ENCODE results near the gene FLACC1. TPM values are rescaled to one million over a fixed set of nuclear protein-coding genes. Genes with fewer than 3 reads are reported as not detected.

FLACC1 gene
- total RNA-seq, 1 donor, result 0.27 TPM

DNA sequence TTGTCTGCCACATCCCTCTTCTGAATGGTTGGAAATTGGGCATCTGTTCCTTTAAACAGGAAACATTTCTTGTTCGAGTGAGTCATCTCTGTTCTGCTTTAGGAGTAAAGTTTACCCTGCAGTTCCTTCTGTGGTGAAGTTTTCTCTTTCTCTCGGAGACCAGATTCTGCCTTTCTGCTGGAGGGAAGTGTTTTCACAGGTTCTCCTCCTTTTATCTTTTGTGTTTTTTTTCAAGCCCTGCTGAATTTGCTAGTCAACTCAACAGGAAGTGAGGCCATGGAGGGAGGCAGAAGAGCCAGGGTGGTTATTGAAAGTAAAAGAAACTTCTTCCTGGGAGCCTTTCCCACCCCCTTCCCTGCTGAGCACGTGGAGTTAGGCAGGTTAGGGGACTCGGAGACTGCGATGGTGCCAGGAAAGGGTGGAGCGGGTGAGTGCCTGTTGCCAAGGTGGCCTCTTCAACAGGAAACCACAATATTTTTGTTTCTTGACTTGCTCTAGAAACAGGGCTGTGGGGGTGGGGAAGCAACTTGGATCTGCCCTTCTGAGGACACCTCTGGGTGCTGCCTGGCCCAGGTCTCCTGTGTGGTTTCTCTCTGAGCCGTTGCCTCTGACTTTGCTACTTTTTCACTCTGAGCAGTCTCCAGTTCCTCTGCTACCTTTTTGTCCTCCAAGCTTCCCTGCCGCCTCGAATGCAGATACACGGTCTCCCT is 99.0 kb downstream of the FLACC1 start:
- DNase-seq (ENCODE audit: low read depth in 2 of 3, low spot score in 2 of 3), result peak; percentile 86 to 98 (median 95)

DNA sequence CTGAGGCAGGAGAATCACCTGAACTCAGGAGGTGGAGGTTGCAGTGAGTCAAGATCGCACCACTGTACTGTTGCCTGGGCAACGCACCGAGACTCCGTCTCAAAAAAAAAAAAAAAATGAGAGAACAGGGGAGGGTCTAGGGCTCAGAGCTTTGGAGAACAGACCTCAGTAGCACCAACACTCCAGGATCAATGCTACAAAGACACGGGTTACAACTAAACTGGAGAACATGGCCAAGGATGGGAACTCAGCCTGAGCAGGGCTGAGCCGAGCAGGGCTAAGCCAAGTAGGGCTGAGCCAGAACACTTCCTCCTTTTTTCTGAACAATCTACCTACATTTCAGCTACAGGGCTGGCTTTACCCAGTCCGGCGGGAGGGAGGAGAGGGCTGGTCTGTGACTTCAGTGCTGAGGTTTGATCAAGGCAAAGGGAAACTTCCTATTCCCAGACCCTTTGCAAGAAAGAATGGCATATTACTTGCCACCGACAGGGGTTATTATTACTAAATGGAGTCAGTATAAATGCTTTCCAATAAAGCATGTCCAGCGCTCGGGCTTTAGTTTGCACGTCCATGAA is 99.7 kb downstream of the FLACC1 start:
- peak in 2 of 3 donors; percentile 85 to 90 for DNase-seq (ENCODE audit: low read depth in 2 of 3, low spot score in 2 of 3)

DNA sequence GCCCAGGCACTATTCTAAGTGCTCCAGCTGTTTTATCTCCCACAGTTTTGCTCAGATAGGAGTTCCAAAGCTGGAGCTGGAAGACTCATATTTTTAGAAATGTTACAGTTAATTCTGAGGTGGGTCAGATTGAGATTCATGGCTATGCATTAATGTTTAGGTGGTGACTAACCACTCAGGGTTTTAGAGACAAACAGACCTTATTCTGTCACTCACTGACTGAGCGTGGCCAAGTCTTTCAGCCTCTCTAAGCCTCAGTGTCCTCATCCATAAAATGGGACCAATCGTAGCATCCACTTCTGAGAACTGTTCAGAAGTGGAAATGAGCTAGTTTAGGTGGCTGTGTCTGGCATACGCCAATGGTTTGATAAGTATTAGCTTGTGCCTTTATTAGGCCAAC is 101.1 kb downstream of the FLACC1 start:
- no peak for DNase-seq (ENCODE audit: low read depth in 2 of 3, low spot score in 2 of 3)

DNA sequence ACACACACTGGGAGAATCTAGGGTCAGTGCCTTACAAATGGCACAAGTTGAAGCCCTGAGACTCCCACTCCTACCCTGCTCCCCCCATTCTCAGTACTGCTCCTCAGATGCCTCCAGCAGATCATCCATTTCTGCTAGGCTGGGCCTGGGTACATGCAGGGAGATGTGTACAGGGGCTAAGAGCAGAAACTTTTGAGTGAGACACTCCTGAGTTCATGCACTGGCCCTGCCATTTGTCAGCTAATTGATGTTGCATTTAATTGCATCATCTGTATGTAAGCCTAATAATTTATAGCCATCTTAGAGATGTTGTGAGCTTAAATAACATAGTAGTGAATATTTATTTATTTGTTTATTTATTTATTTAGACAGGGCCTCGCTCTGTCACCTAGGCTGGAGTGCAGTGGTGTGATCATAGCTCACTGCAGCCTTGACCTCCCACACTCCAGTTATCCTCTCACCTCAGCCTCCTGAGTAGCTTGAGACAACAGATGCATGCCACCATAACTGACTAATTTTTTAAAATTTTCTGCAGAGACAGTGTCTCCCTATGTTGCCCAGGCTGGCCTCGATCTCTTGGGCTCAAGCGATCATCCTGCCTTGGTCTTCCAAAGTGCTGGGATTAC is 101.6 kb downstream of the FLACC1 start:
- no peak for DNase-seq (ENCODE audit: low read depth in 2 of 3, low spot score in 2 of 3)

DNA sequence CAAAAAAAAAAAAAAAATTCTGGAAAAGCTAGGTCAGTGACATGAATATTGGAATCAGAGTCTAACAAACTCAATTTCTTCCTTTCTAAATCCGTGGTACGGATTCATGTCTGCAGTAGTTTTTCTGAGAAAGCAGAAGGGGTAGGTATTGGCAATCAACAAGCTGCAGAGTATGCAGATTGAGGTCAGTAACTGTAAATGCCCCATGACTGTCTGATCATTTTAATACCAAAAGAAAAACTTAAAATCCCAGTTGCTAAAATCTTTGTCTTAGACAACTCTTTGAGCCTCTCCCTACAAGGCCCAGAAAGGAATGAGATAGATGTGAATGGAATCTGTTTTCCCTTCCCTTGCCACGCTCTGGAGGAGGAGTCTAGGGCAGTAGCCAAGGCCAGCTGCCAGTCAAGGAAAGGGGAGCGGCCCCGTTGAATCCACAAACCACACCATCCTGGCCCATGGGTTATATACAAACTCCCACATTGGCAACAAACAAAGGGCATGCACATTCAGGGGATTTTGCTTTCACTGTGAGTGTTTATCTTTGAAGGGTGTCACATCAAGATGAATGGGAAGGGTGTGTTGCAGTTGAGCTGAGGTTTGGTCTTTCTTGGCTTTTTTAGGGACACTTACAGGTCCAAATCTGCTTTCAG is 102.9 kb downstream of the FLACC1 start:
- DNase-seq (ENCODE audit: low read depth in 2 of 3, low spot score in 2 of 3), result peak in 1 of 3 donors; percentile 35

DNA sequence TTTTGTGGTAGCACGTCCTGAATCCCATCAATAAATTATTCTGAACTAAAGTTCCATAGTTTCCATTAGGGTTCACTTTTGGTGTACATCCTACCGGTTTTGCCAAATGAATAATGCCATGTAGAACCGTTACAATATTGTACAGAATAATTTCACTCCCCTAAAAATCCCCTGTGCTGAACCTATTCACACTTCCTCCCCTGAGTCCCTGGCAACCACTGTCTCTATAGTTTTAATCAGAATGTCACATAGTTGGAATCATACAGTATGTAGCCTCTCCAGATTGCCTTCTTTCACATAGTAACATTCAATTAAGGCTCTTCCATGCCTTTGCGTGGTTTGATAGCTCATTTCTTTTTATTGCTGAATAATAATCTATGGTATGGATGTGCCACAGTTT is 106.4 kb downstream of the FLACC1 start:
- DNase-seq (ENCODE audit: low read depth in 2 of 3, low spot score in 2 of 3), result no peak

DNA sequence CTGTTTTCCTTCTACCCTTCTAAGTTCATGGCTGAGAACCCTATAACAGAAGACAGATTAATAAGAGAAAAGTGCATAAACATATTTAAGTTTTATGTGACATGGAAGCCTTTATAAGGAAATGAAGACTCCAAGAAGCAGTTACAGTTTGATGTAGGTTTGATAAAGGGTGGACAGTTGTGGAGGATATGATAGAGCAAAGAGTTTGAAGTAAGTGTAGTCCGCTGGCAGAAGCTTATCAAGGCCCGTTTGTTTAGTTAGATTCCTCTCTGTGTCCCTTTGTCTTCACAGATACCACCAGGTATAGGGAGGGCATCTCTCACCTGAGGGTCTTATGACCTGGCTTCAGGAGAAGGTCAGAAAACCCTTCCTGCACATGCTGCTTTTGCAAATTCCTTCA is 107.3 kb downstream of the FLACC1 start:
- DNase-seq (ENCODE audit: low read depth in 2 of 3, low spot score in 2 of 3), result no peak

DNA sequence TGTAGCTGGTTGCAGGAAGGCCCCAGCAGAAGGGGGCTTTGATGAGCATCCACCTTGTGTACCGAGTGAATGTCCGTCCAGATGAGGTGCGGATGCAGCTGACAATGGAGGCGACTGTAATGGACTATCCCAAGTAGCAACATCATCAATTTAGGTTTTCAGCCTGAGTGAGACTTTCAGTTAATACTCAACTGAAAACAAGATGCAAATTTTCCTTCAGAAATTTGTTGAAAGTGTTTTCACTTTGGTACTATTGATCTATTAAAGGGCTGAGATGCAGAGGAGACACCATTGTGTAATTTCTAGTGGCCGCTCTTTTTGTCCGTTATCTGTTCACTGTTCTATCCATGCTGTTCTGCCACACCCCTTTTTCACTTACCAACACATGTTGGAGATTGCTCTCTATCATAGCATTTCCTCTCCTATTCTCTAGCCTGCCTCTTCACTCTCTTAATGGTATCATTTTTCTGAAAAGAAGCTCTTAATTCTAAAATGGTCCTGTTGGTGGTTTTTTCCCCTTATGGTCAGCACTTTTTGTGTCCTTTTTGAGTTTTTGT is 108.8 kb downstream of the FLACC1 start:
- no peak for DNase-seq (ENCODE audit: low read depth in 2 of 3, low spot score in 2 of 3)

DNA sequence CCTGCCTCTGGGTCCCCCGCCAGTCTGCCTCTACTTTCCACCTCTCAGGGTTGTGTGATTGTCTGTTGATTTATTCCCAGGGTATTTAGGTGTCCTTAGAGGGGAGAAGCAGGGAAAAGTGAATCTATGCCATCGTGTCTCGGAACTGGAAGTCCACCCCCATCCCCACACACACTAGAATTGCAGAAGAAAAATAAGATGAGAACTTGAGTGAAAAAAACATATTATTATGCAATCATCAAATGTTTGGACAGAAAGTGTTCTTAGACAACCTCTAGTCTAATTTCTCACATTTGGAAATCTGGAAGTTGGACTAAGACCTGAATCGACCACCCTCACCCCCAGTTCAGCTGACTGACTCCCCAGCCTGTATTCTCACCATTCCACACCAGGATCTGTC is 110.9 kb downstream of the FLACC1 start:
- DNase-seq (ENCODE audit: low read depth in 2 of 3, low spot score in 2 of 3), result no peak

DNA sequence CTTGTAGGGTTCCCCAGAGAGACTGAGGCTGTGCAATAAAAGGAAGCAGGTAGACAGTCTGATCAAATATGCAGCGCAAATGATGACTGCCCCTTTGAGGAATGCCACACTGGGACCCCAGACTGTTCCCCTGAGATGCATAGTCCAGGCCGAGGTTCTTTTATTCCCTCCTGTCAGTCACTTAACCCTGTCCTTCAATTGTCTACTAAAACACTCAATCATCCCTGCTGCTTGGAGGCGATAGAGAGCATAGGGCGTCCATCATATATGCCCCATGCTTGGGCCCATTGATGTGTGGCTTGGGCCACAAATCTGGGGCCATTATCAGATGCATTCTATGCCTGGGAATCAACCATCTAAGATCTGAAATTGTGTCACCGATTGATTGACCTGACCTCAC is 112.3 kb downstream of the FLACC1 start:
- DNase-seq (ENCODE audit: low read depth in 2 of 3, low spot score in 2 of 3), result no peak

DNA sequence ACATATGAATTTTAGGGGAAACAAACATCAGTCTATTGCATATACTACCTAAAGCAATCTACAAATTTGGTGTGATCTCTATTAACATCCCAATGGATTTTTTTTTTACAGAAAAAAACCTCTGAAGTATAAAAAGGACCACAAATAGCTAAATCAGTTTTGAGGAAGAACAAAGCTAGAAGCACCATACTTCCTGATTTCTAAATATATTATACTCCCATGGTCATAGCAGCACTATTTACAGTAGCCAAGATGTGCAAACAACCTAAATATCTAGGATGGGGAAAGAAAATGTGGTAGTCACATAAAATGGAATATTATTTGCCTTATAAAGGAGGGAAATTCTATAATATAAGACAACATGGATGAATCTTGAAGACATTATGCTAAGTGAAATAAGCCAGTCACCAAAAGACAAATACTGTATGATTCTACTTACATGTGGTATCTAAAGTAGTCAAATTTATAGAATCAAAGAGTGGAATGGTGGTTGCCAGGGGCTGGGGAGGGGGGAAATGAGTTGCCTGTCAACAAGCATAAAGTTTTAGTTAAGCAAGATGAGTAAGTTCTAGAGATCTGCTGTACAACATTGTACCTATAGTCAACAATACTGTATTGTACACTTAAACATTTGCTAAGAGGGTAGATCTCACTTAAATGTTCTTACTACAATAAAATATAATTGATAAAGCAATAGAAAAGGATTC is 114.4 kb downstream of the FLACC1 start:
- DNase-seq (ENCODE audit: low read depth in 2 of 3, low spot score in 2 of 3), result peak in 1 of 3 donors; percentile 20

DNA sequence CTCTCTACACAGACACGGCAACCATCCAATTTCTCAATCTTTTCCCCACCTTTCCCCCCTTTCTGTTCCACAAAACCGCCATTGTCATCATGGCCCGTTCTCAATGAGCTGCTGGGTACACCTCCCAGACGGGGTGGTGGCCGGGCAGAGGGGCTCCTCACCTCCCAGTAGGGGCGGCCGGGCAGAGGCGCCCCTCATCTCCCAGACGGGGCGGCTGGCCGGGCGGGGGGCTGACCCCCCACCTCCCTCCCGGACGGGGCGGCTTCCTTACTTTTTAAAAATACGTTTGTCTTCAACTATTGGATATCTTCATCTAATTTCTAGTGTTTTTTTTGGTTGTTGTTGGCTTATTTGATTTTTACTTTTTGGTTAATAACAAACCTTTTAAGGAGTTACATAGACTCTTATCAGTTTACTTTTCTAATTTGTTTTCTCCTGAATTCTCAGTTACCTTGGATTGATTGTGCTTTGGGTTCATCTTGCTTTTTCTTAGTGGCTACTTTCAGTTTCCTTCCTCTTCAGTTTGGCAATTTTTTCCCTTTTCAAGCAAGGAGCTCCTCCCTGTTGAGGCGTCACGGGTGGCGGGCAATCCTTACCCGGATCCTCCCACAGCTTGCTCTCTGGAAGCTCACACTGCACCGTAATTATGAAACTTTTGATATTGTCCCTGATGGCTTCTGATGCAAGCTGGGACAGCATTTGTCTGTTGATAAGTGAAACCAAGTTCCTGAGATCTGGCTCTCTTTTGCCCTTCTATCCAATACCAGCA is 117.8 kb downstream of the FLACC1 start:
- peak in 1 of 3 donors; percentile 49 for DNase-seq (ENCODE audit: low read depth in 2 of 3, low spot score in 2 of 3)

Other genes starting within 250 kb of the FLACC1 start
- 118 TPM for gene CFLAR, start 241.2 kb downstream of the FLACC1 start, total RNA-seq
- 54.1 TPM for gene CASP10, start 174.2 kb downstream of the FLACC1 start, total RNA-seq
- 35.0 TPM for gene CASP8, start 96.8 kb downstream of the FLACC1 start, total RNA-seq
- gene TRAK2, start 94.1 kb upstream of the FLACC1 start, total RNA-seq, result 11.8 TPM
- 17.8 TPM for gene STRADB, start 94.4 kb upstream of the FLACC1 start, total RNA-seq

Measured in hematopoietic multipotent progenitor cell (in vitro differentiated cells).